GM19324 (cell line): Measurements from ENCODE around the gene LONRF2.
A peak's percentile ranks its signal among the peaks of the same experiment; 100 is the strongest.
"Not testable (repeated sequence)": the region's sequence is repeated elsewhere in the genome, so short reads cannot be mapped to it uniquely, and the experiment has no call there.

Experiments used
- ATAC-seq: cut with Tn5 transposase; IDR thresholded peaks from one replicate; pipeline ENCODE4 v1.9.1; 2021; ENCODE audit warnings: mild to moderate bottlenecking, moderate library complexity; ENCODE audit not compliant: unreplicated experiment, low FRiP score

LONRF2 gene

DNA sequence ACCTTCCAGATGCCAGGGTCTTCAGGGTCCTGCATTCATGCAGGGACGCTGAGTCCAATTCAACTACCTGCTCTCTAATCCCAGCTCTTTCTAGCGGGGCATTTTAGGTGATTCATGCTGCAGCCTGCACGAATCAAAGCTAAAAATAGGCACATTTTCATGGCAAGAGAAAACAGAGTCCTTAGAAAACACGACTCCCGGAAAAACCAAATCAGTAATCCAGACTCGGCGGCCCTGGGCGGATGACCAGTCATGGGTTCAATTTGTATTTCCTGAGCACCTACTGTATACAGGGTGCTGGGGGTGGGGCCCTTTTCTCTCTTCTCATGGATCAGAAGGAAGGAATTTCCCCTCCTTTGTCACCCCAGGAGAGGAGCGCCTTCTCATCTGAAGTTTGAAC lies 64.4 kb downstream of the LONRF2 start:
- no peak for ATAC-seq

DNA sequence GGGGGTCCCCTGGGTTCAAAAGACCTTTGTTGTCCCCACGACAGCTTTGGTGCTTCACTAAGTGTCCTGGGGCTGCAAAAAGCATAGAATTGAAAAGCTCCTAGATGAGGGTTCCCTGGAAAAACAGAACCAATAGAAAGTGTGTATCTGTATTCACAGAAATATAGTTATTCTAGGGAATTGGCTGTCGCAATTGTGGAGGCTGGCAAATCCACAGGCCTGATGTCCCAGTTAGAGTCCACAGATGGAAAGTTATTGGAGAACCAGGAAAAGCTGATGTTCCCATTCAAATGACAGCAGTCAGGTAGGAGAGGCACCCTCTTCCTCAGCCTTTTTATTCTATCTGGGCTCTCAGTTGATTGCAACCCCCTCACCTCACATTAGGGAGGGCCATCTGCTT lies 65.5 kb downstream of the LONRF2 start:
- no peak for ATAC-seq

DNA sequence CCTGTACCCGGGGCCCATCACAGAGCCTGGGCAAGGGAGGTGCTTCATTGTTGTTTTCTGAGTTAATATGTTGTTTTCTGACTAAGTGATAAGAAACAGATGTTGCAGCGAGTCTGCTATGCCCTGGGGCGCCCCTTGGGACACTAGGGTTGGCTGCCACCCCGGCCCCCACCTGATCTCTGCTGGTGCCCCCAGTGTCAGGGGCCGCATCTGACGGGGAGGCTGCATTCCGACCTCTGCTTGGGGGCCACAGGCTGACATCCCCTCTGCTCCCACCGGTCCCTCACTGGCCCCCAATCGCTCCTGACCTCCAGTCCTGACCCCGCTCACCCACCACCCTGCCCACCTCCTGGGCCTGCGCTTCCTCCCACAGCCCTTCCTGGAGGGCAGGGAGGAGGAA lies 65.9 kb downstream of the LONRF2 start:
- ATAC-seq: no peak

DNA sequence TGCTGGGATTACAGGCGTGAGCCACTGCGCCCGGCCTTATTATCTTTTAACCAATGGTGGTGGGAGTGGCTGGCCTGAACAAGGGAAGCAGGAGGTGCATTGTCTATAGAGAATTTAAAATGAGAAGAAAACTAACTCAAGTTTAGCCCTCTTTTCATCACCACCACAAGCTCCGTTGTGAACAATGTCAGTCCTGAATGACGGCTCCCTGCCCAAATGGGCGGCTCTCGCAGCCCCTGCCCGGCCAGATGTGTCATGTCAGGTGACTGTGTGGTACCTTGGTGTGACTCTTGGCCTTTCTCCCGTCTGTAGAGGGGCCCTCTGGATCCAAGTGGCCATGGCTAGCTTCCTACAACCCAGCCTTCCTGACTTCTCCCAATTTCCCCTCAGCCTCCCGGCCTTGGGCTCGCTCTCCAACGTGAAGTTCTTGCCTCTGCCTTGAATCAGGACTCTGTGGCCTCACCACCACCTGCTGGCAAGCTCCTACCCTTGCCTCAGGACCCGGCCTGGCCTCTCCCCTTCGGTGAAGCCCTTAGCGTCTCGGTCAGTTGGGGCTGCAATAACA lies 67.6 kb downstream of the LONRF2 start:
- no peak for ATAC-seq

DNA sequence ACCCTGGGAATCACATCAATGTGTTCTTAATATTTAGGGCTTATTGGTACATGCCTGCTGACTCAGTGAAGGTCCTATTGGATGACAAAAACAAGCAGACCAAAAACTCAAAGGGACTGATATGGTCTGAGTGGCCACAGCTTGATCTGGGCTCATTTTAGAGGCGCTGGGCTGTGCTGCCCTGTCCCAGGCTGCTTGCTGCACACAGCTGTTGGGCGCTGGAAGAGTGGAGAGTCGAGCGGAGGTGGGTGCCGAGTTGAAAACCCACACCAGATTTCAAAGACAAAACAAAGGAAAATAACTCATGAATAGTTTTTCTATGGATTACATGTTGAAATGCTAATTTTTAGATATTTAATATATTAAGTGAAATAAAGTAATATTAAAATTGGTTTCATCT lies 68.5 kb downstream of the LONRF2 start:
- no peak for ATAC-seq

DNA sequence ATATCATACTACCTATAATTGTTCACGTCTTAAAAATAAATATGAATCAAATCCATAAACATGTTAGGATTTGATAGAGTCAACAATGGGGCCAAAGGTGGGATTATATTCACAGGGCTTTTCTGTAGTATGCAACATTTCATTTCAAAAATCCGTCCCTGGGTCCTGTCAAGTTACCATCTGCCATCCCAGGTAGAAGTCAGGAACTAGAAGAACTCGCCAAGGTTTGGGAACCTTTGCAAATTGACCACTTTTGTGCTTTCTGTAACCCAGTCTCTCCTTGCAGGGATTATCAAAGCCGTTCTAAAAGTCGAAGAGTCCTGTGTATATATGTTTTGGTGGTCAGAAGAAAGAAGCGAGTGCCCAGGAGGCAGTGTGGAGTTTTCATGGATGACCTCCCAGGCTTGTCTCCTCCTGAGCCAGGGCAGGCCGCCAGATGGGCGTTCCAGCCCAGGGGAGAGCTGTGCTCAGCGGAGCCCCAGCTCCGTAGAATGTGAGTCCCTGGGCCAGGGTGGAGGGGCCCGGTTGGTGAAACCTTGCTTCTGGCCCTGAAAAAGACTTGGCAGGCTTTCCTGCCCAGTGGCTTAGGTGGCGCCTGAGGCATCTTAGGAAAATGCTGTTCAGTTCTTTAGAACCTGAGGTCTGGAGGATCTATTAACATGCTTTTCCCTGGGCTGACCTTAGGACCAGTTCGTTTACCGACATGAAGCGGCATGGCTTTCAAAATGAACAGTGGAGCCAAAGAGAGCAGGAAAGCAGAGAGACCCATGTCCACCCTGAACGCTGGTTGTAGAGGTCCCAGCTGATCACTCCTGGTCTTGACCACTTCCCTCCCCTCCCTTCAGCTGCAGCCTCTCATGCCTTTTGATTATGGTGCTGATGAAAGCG lies 69.2 kb downstream of the LONRF2 start:
- ATAC-seq: no peak

DNA sequence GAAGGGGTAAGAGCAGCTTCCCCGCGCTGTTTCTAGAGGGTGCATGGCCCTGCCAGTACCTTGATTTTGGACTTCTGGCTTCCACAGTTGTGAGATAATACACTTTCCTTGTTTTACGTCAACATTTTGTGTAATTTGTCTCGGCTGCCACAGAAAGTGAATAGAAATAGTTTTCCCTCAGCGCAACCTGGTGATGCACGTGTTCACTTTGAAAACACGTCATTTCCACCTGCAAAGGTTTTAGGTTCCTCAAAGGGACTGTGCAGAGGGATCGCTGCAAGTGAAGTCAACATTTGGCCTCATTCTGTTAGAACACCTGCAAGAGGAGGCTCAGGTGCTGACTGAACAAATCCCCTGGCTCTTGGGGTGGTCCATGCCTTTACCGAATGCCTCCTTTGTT lies 71.7 kb downstream of the LONRF2 start:
- ATAC-seq: no peak

DNA sequence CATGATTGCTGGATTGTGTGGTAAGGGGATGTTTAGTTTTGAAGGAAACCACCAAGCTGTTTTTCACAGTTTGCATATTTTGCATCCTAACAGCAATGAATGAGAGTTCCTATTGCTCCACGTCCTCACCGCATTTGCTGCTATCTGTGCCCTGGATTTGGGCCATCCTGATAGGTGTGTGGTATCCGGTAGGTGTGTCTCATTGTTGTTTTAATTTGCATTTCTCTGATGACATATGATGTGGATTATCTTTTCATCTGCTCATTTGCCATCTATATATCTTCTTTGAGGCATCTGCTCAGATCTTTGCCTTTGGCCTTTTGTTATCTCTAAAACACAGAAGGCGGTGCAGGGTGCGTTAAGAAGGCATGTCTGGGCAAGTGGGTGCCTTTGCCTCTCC lies 73.3 kb downstream of the LONRF2 start:
- ATAC-seq: no peak

DNA sequence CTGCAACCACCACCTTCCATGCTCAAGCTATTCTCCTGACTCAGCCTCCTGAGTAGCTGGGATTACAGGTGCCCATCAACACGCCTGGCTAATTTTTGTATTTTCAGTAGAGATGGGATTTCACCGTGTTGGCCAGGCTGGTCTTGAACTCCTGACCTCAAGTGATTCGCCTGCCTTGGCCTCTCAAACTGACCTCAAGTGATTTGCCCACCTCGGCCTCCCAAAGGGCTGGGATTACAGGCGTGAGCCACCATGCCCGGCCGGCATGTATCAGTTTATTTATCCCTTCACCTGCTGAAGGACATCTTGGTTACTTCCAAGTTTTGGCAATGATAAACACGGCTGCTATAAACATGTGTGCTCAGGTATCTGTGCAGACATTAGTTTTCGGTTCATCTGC lies 73.7 kb downstream of the LONRF2 start:
- not testable (repeated sequence) for ATAC-seq

DNA sequence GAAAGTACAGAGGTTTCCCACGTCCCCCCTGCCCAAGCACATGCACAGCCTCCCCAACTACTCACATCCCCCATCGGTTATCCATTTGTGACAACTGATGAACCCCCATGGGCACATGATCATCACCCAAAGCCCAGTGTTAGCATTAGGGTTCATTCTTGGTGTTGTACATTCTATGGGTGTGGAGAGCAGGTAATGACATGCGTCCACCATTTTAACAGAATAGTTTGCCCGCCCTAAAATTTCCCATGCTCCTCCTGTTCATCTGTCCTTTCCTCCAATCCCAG lies 74.3 kb downstream of the LONRF2 start:
- ATAC-seq: peak; percentile 2

DNA sequence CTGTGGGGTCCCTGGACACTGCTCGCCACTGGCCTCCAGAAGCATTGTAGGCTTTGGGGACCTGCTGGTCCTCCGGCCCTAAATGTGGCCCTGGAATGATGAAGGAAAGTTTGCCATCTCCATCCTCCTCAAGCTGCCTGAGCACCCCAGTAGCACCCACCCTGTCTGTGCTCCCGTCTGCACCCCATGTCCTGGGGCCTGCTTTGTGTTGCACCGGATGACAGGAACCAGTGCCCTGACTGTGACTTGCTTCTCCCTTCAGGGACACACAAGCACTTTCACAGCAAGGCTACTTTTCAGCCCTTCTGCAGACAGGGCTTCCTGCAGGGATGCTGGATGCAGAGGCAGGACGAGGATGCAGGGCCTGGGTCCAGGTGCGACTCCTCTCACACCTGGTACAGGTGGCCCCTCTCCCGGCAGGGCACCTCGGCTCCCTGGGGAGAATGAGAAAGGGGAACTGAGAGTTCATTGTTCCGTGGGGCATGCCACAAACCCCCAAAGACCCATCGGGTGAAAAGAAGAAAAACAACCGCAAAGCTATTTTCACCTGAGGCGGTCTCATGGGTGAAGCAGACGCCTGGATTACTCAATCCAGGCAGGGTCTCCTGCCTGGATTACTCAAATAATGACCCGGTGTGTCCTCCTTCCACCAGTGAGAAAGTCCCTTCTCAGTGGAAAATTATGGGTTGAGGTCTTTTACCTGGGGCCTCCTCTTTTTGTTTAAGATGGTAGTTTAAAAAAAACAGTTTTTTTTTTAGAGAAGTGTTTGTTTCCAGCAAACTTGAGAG lies 74.9 kb downstream of the LONRF2 start:
- ATAC-seq: peak; percentile 82

DNA sequence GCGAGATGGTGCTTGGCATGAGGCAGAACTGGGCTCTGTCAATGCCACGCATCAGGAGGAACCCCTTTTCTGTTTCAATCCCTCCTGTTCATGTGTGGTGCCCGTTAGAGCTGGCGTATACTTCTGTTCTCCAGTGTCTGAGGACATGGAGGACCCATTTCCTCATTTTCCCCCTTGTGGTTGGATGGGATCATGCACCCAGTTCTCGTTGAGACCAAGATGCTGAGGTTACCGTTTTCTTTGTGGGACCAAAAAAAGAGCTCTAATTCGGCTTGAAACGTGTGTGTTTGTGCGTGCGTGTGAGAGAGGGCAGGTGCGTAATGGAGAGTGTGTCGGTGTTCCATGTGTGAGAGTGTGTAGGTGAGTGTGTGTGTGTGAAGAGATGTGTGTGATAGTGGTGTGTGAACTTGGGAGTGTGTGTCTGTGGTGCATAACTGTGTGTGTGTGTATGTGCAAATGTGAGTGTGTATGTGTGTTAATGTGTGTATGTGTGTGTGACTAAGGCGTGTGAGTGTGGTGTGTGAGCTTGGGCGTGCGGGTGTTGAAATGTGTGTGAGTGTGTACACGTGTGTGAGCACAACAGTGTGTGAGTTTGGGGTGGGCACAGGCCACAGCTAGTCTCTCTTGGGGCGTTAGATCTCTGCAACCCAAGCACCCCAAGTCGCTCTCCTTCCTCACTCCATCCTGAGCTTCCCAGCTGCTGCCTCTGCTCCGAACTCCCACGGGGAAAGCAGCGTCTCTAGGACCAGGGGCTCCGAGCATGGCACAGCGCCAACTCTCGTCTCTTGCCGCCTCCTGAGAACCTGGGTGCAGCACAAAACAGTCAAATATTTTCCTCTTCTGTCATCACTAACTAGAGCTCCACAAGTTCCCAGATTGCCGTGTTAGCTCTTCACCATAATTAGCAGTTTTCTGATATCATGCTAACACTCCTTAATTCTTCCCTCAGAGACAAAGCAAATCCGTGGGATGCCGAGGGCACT lies 75.8 kb downstream of the LONRF2 start:
- no peak for ATAC-seq

DNA sequence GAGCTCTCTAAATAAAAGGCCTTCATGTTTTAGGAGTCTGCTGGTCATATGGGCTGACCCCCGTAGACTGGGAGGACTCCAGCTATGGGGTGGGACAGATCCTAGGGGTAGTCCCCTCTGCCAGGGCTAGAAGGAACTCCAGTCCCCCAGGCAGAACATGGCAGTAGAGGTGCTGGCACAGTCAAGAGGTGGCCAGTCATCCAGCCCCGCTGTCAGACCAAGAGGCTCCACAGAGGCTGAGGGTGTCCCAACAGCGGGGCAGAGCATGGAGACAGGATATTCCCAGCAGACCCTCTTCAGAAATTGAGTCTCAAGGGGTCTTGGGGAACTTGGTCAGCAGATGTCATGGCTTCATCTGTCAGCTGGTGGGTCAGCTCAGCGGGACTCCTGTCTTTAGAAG lies 76.6 kb downstream of the LONRF2 start:
- no peak for ATAC-seq

DNA sequence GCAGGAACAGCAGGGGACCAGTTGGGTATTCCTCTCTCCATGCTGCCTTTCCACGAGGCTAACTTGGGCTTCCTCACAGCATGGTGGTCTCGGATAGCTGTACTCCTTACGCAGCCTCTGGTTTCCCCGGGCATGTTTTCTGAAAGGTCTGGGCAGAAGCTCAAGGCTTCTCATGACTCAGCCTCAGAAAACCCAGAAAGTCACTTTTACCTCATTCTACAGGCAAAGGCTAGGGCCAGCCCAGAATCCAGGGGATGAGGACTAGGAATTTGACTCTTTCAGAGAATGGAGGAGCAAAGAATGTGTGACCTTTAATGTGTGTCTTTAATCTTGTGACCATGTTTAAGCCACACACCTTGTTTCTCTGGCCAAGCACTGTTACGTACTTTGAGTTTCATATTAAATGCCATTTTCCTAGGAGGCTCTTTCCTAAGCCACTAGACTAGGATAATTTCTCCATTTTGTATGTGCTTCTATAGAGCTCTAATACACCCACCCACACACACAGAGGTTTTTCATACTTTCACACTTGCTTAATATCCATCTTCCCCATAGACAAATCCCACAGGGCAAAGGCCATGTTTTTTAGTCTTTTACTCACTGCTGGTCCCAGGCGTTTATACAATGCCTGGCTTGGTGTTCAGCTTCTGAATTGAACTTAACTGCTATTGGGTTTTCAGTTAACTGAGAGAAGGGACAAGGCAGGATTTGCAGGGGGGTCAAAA lies 77.3 kb downstream of the LONRF2 start:
- ATAC-seq: no peak

DNA sequence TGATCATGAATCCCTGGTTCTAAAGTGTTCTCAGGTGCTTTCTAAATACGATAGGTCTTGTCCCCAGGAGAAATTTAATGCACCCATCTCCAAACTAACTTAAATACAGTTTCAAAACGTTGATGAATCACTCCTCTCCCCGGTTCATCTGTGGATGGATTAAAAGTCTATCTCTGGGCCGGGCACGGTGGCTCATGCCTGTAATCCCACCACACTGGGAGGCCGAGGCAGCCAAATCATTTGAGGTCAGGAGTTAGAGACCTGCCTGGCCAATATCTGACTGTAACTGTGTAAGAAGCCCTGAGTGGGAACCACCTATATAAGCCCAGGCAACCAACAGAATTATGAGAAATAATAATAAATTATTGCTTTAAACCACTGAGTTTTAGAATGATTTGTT lies 78.7 kb downstream of the LONRF2 start:
- no peak for ATAC-seq

DNA sequence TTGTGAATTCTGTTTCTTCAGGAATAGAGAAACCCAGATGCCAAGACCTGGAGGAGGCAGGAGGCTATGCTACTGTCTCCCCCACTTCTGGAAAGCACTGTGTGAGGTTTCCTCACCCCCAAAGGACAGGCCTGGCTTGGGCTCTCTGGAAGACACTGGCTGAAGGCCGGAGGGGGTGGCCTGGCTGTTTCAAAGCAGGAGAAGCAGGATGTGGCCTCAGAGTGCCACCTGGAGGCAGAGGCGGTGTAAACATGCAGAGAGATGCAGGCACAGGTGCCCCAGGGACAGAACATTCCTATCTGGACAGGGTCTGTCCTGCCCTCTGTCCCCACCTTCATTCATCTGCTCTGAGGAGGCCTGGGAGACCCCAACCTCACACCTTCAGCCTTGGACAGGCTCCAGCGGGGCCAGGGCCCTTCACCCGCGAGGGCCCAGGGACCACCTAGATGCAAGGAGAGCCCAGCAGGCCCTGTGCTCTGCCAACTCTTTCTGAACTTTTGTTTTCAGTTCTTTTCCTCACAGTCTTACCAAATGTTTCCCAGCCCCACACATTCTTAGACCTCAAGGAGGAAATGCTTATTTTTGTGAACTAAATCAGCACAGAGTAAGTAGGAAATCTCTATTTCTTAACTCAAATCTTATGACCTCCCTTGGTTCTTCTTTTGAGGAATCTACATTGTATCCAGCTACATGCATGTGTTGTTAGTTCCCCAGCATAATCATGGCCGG lies 79.2 kb downstream of the LONRF2 start:
- peak; percentile 39 for ATAC-seq

DNA sequence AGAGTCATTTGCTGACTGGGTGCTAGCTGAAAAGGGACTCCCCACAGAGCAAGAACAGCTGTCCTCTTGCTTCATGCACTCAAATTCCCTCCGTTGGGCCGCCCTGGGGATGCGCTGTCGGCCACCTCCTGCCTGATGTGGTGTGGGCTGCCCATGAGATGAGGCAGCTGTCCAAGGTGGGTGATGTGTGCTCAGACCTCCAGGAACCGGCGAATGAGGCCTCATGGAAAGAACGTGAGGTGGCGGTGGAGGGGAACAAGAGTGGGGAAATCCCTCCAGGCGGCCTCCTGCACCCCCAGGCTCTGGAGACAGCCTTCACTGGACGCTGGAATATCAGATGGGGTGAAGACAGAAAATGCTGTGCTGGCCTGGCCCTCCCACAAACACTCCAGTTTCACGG lies 79.8 kb downstream of the LONRF2 start:
- no peak for ATAC-seq

DNA sequence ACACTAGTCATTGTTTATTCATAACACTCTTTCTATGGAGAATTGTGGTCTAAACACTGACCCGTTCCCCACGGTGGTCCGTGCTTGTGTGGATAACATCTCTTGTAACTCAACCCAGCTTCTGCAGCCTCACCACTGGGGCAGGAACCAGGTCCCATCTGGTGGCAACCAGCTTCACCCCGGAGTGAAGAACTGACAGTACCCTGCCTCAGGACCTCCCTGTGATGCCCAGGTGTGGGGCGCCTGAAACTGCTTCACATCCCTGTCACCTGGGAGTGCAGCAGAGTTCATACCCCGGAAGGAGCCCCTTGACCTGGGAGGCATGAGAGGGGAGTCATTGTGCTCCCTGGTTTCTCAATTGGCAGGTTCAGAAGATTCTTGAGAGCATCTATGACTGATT lies 81.1 kb downstream of the LONRF2 start:
- no peak for ATAC-seq

DNA sequence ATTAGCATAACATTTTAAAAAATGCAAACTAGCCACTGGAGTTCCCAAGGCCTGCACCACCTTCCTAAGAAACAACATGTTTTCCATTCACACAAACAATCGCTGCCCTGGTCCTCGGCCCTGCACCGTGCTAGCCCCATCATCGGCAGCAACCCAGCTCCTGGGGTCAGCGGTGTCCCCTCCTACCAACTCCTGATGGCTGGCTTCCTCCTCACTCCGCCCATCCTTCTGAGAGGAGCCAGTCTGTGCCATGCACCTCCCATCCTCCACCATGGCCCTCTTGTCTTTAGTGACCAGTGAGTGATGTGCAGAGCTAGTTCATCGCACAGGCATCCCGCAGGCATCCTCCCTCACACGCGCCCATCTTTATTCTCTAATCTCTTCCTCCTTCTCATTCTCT lies 81.9 kb downstream of the LONRF2 start:
- no peak for ATAC-seq
